ENCODE measurements around the gene NAA10.

NAA10 gene

GRCh38 chrX:153929576-153929975 lies 5.3 kb downstream of the NAA10 start:
- DNase-seq (ENCODE audit: low read depth in 2 of 2): no peak

- no peak for DNase-seq (ENCODE audit: low read depth in 2 of 2)
Observed at GRCh38 chrX:153928846-153929245, 6.0 kb downstream of the NAA10 start.

- DNase-seq (ENCODE audit: low read depth in 2 of 2): peak; percentile 67 to 82
Observed at GRCh38 chrX:153927922-153928760, 6.7 kb downstream of the NAA10 start.

- DNase-seq (ENCODE audit: low read depth in 2 of 2): no peak
Observed at GRCh38 chrX:153927672-153927921, 7.2 kb downstream of the NAA10 start.

- peak; percentile 41 to 46 for DNase-seq (ENCODE audit: low read depth in 2 of 2)
Observed at GRCh38 chrX:153926858-153927671, 7.8 kb downstream of the NAA10 start.

GRCh38 chrX:153926552-153926857 lies 8.3 kb downstream of the NAA10 start:
- DNase-seq (ENCODE audit: low read depth in 2 of 2): no peak

- DNase-seq (ENCODE audit: low read depth in 2 of 2): no peak
Observed at GRCh38 chrX:153925739-153926551, 8.9 kb downstream of the NAA10 start, which contains the start of gene ARHGAP4. Gene ARHGAP4 (minus strand): TSS chrX:153926264. CDS start chrX:153926202, 62 bp downstream.

GRCh38 chrX:153925387-153925738 lies 9.5 kb downstream of the NAA10 start:
- no peak for DNase-seq (ENCODE audit: low read depth in 2 of 2)

- DNase-seq (ENCODE audit: low read depth in 2 of 2): no peak
Observed at GRCh38 chrX:153924149-153924861, 10.5 kb downstream of the NAA10 start.

- no peak for DNase-seq (ENCODE audit: low read depth in 2 of 2)
Observed at GRCh38 chrX:153922932-153923857, 11.6 kb downstream of the NAA10 start.

GRCh38 chrX:153921511-153922446 lies 13.1 kb downstream of the NAA10 start:
- no peak for DNase-seq (ENCODE audit: low read depth in 2 of 2)

GRCh38 chrX:153921070-153921469 lies 13.8 kb downstream of the NAA10 start:
- no peak for DNase-seq (ENCODE audit: low read depth in 2 of 2)

- no peak for DNase-seq (ENCODE audit: low read depth in 2 of 2)
Observed at GRCh38 chrX:153920546-153920945, 14.3 kb downstream of the NAA10 start.

GRCh38 chrX:153919281-153919680 lies 15.6 kb downstream of the NAA10 start:
- DNase-seq (ENCODE audit: low read depth in 2 of 2): no peak

- DNase-seq (ENCODE audit: low read depth in 2 of 2): no peak
Observed at GRCh38 chrX:153917869-153918268, 17.0 kb downstream of the NAA10 start.

GRCh38 chrX:153913701-153914100 lies 21.1 kb downstream of the NAA10 start:
- DNase-seq (ENCODE audit: low read depth in 2 of 2): no peak

- no peak for DNase-seq (ENCODE audit: low read depth in 2 of 2)
Observed at GRCh38 chrX:153913211-153913610, 21.6 kb downstream of the NAA10 start.

GRCh38 chrX:153911798-153912197 lies 23.0 kb downstream of the NAA10 start:
- DNase-seq (ENCODE audit: low read depth in 2 of 2): no peak

- no peak for DNase-seq (ENCODE audit: low read depth in 2 of 2)
Observed at GRCh38 chrX:153910446-153910845, 24.4 kb downstream of the NAA10 start.

- DNase-seq (ENCODE audit: low read depth in 2 of 2): no peak
Observed at GRCh38 chrX:153909980-153910360, 24.9 kb downstream of the NAA10 start.
